DMS114 treated with DMSO at 0.1 percent for 48 hours (cell line): ENCODE data around the gene PROK2.

Experiments
- DNase-seq: peaks from one replicate; lab custom pipeline; 2025; ENCODE audit not compliant: unreplicated experiment; lab: John Stamatoyannopoulos, UW

PROK2 gene

GRCh38 chr3:71787851-71788405 is 3.0 kb upstream of the PROK2 start:
- DNase-seq = no peak

- DNase-seq = no peak
Observed at GRCh38 chr3:71786551-71786950, 1.6 kb upstream of the PROK2 start.

DNA sequence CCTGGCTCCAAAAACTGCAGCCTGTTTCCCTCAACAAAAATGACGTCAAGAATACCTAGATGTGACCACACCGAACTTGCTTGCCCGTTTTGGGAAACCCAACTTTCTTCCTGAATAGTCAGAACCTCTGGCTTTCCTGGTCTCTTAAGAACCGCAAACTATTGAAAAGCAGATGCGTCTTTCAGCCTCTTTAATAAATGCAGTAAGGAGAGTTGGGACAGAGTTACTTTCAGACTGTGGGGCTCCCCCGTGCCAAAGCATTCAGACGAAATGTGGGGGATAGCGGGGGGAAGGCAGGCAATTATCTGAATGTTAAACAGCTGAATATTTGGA is 1.2 kb upstream of the PROK2 start:
- no peak for DNase-seq

- DNase-seq = no peak
Observed at GRCh38 chr3:71785532-71786216, 726 bp upstream of the PROK2 start.

- DNase-seq = no peak
Observed at GRCh38 chr3:71784201-71784913, 591 bp downstream of the PROK2 start.

DNA sequence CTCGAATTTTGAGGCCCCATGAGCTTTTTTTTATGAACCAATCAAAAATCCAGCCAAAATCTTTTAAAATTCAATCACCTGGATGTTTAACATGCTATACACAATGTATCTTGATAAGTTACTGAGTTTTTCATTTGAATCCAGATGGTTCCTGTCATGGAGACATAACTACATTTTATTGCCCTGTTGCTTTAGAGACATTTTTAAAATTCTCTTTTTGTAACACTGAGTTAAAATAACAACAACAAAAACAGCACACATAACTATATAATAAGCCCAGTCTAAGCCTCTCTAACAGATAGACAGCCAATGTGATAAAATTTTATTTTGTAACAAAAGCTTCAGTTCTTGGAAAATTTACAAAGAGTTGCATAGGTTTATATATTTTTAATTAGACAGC is 1.8 kb downstream of the PROK2 start:
- DNase-seq = no peak

DNA sequence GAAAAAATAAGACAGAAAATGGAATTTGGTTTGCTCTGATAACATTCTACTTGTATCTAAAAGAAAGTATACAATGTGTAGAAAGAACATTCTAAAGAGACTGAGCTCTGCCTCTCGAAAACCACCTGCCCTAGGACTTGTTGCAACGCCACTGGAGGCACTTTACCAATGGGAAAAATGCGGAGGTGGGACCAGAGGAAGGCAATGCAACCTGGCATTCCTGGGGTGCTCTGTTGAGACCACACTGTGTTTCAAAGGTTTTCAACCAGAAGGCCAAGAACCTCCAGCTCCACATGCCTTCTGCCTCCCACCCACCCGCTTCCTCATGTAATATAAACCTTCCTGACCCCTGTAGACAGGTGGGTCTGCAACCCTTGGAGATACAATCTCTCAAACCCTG is 4.5 kb downstream of the PROK2 start:
- DNase-seq = no peak

DNA sequence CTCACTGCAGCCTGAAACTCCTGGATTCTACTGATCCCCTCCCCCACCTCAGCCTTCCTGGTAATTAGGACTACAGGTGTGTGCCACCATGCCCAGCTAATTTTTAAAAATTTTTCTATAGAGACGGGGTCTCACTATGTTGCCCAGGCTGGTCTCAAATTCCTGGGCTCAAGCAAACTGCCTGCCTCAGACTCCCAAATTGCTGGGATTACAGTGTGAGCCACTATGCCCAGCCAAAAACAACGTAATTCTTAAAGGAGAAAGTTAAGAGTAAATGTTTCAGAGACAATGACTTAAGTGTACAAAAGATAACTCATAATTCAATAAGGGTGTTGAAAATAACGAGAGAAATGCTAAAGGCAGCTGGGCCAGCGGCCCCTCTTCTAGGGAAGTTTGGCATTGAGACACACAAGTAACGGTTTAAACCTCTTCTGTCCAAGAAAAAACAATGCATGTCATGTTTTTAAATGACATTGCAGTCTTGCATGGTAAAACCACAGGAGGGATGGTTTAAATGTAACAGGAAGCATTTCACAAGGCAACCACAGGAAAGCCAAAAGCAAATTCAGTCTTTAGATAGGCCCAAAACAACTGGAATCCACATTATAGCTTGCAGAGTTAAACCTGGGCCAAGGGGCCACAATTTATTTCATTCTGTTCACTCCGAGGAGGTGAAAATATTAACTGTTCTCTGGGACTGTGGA is 5.1 kb downstream of the PROK2 start:
- no peak for DNase-seq

GRCh38 chr3:71778353-71778752 is 6.6 kb downstream of the PROK2 start:
- DNase-seq = no peak

- DNase-seq = no peak
Observed at GRCh38 chr3:71776538-71776937, 8.4 kb downstream of the PROK2 start.

DNA sequence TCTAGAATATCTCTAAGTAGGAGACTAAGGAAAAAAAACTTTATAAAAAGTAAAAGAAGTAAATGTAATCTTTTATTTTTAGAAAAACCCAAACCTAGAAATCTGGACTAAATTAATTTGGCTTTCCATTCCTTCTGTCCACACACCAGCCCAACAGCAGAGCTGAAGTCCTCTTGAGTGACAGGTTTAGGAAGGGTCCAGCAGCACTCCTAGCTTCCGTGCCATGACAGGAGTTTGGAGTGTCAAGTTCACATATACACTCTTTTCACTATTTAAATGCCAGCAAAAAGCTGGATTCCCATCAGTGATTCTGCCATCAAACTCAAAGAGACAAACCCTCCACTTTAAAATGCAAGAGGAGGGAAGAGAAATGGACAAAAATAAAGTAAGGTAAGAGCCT is 13.1 kb downstream of the PROK2 start:
- no peak for DNase-seq

DNA sequence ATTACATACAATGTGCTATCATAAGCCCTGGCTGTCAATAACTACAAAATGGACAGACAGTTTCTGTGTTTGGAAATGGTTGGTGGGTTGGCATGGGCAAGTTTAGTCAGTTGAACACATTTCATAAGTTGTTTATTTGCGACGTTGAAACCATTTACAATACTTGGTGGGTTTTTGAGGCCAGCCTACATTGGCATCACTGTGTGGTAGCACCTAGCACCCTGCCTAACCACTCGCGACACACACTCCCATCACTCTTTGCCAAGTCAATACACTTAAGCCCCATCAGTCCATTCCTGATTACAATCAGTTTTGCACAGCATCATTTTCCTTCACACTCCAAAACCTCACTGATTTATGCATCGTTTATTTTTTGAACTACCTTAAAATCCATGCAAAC is 13.8 kb downstream of the PROK2 start:
- no peak for DNase-seq

GRCh38 chr3:71763426-71763825 is 21.5 kb downstream of the PROK2 start:
- no peak for DNase-seq

DNA sequence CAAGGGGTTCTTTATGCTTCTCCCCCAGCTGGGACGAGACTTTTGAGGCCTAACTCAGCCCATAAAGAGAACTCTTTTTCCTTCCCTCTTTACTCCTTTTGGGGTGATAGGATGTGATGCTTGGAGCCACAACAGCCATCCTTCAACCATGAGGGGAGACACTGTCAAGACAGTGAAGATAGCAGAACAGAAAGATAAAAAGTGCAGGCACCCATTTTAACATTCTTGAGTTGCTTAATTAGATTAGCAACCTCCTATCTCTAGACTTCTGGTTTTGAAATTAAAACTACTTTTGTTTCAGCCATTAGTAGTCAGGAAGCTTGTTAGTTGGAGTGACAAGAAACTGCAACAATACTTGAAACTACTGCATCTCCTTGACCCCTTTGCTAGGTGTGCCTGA is 24.8 kb downstream of the PROK2 start:
- DNase-seq = no peak

DNA sequence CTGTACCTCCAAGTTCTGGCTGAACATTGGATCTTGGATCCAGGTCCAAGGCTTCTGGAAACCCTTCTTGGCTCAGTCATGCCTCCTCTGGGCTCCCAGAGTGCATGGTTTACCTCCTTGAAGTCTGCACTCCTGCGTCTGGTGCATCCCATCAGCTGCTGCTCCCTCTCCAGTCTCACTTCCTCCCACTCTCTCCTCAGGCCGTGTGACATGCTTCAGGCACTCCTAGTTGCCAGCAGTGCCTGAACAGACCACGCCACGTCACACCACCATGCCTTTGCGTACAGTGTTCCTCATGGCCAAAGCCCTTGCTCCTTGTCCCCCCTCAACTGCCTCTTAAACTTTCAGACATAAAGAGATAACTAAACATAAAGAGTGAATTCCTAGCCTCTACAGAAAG is 25.5 kb downstream of the PROK2 start:
- no peak for DNase-seq

GRCh38 chr3:71758091-71758490 is 26.9 kb downstream of the PROK2 start:
- DNase-seq = no peak

DNA sequence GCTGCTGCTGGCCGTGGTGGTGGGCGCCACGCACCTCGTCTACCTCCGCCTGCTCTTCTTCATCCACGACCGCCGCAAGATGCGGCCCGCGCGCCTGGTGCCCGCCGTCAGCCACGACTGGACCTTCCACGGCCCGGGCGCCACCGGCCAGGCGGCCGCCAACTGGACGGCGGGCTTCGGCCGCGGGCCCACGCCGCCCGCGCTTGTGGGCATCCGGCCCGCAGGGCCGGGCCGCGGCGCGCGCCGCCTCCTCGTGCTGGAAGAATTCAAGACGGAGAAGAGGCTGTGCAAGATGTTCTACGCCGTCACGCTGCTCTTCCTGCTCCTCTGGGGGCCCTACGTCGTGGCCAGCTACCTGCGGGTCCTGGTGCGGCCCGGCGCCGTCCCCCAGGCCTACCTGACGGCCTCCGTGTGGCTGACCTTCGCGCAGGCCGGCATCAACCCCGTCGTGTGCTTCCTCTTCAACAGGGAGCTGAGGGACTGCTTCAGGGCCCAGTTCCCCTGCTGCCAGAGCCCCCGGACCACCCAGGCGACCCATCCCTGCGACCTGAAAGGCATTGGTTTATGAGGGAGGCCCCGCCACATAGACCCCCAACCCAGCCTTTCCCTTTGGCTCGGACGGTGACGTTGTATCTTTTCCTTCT is 30.2 kb downstream of the PROK2 start:
- DNase-seq = no peak

- no peak for DNase-seq
Observed at GRCh38 chr3:71753701-71754609, 31.0 kb downstream of the PROK2 start, which contains the start of gene GPR27. Gene GPR27 (plus strand): TSS chr3:71753855. CDS start chr3:71754050, 195 bp downstream.

GRCh38 chr3:71752831-71753700 is 31.9 kb downstream of the PROK2 start:
- DNase-seq = no peak
